Glutamatergic neuron (in vitro differentiated cells): ENCODE results near the gene ZNF552. TPM values are rescaled to one million over a fixed set of nuclear protein-coding genes. Genes with fewer than 3 reads are reported as not detected.
"Not testable (repeated sequence)": the region's sequence is repeated elsewhere in the genome, so short reads cannot be mapped to it uniquely, and the experiment has no call there.

ENCODE experiments used
- DNase-seq: peaks from one replicate; pipeline ENCODE4 v3.0.0; 2022
- H3K27ac Mint-ChIP-seq: one replicate; pipeline ENCODE4 v1.8.0; 2020; ENCODE audit warnings: mild to moderate bottlenecking, mixed read lengths, inconsistent platforms; ENCODE audit not compliant: unreplicated experiment
- H3K27me3 Mint-ChIP-seq: one replicate; pipeline ENCODE4 v1.8.0; 2020; ENCODE audit warnings: mild to moderate bottlenecking, moderate library complexity, mixed read lengths, inconsistent platforms; ENCODE audit not compliant: unreplicated experiment
- H3K36me3 Mint-ChIP-seq: one replicate; pipeline ENCODE4 v1.8.0; 2020; ENCODE audit warnings: mild to moderate bottlenecking, mixed read lengths, inconsistent platforms; ENCODE audit not compliant: unreplicated experiment
- H3K4me1 Mint-ChIP-seq: one replicate; pipeline ENCODE4 v1.8.0; 2020; ENCODE audit warnings: mild to moderate bottlenecking, low read depth, mixed read lengths, inconsistent platforms; ENCODE audit not compliant: unreplicated experiment
- H3K4me3 Mint-ChIP-seq: one replicate; pipeline ENCODE4 v1.8.0; 2020; ENCODE audit warnings: mild to moderate bottlenecking, mixed read lengths, inconsistent platforms; ENCODE audit not compliant: unreplicated experiment
- H3K9me3 Mint-ChIP-seq: one replicate; pipeline ENCODE4 v1.8.0; 2020; ENCODE audit warnings: mild to moderate bottlenecking, moderate library complexity, mixed read lengths, inconsistent platforms; ENCODE audit not compliant: unreplicated experiment
- total RNA-seq: library from RNA; stranded (reverse); fragmentation: NEBNext Ultra II Directional; extraction: Animal tissue kit (Norgen Biotek cat#: 25700); gene quantifications from one replicate; pipeline ENCODE4 v1.2.1, GENCODE V29; 2021; ENCODE audit not compliant: unreplicated experiment
- TF ChIP-seq, protein P1 (sequence below): fragments of 200-600 bp; sonication (generic); IDR thresholded peaks from one replicate; pipeline ENCODE4 v1.5.0; 2021; ENCODE audit not compliant: partially characterized antibody, unreplicated experiment

The ZNF552 gene
- total RNA-seq, 1 donor from 2014 or later = 14.9 TPM

DNA sequence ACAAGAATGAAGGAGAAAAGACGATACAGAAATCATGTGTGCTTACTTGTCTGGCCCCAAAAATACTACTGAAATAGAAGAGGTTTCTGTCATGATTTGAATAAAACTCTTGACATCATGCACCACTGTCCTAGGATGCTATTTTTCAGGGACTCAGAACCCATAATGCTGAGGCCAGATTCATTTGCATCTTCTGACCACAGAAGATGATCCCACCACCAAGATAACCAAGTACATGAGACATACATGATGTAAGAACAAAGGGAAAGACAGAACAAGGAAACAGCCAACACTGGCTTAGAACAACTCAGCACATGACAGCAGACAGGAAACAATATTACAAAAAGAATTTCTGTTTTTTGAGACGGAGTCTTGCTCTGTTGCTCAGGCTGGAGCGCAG, 2.5 kb downstream of the ZNF552 start:
- Mint-ChIP-seq H3K36me3 (no peaks in the 10 kb centered on the region), H3K27me3 (peaks cover 5% of the 10 kb centered on the region), H3K9me3 (peaks cover 1% of the 10 kb centered on the region), H3K4me1 (peaks cover 8% of the 10 kb centered on the region), H3K4me3 (no peak overlapping the region), H3K27ac (no peak overlapping the region)
- TF ChIP-seq, protein P1, sequence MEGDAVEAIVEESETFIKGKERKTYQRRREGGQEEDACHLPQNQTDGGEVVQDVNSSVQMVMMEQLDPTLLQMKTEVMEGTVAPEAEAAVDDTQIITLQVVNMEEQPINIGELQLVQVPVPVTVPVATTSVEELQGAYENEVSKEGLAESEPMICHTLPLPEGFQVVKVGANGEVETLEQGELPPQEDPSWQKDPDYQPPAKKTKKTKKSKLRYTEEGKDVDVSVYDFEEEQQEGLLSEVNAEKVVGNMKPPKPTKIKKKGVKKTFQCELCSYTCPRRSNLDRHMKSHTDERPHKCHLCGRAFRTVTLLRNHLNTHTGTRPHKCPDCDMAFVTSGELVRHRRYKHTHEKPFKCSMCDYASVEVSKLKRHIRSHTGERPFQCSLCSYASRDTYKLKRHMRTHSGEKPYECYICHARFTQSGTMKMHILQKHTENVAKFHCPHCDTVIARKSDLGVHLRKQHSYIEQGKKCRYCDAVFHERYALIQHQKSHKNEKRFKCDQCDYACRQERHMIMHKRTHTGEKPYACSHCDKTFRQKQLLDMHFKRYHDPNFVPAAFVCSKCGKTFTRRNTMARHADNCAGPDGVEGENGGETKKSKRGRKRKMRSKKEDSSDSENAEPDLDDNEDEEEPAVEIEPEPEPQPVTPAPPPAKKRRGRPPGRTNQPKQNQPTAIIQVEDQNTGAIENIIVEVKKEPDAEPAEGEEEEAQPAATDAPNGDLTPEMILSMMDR = no peak
- no peak for DNase-seq

DNA sequence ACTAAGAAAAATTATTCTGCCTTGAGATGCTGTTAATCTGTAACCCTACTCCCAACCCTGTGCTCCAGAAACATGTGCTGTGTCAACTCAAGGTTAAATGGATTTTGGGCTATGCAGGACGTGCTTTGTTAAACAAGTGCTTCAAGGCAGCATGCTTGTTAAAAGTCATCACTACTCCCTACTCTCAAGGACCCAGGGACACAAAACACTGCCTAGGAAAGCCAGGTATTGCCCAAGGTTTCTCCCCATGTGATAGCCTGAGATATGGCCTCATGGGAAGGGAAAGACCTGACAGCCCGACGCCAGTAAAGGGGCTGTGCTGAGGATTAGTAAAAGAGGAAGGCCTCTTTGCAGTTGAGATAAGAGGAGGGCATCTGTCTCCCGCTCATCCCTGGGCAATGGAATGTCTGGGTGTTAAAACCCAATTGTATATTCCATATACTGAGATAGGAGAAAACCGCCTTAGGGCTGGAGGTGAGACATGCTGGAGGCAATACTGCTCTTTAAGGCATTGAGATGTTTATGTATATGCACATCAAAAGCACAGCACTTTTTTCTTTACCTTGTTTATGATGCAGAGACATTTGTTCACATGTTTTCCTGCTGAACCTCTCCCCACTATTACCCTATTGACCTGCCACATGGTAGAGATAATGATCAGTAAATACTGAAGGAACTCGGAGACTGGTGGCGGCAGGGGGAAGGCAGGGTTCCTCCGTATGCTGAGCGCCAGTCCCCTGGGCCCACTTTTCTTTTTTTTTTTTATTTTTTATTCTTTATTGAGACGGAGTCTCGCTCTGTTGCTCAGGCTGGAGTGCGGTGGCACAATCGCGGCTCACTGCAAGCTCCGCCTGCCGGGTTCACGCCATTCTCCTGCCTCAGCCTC, 4.1 kb downstream of the ZNF552 start:
- not testable (repeated sequence) for H3K4me3 Mint-ChIP-seq, H3K9me3 Mint-ChIP-seq, DNase-seq, H3K27me3 Mint-ChIP-seq, H3K4me1 Mint-ChIP-seq, H3K27ac Mint-ChIP-seq, H3K36me3 Mint-ChIP-seq

DNA sequence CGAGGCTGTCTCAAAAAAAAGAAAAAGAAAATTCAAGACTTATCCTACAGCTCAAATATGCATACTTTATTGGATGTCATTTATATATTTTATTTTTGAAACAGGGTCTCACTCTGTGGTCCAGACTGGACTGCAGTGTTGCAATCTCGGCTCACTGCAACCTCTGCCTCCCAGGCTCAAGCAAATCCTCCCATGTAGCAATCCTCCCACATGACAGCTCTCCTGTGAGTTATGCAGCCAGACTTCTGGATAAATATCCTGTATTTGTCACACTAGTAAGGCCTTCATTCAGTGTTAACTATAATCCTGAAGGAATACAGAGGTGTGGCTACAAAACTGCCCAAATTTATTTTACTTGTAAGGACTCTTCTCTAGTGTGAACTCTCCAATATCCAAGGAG, 7.2 kb downstream of the ZNF552 start:
- TF ChIP-seq, protein P1 = no peak
- no peak for DNase-seq
- Mint-ChIP-seq H3K4me1 (peaks cover 15% of the 10 kb centered on the region), H3K4me3 (no peak overlapping the region), H3K36me3 (no peaks in the 10 kb centered on the region), H3K27me3 (peaks cover 4% of the 10 kb centered on the region), H3K9me3 (peaks cover 4% of the 10 kb centered on the region), H3K27ac (no peak overlapping the region)

DNA sequence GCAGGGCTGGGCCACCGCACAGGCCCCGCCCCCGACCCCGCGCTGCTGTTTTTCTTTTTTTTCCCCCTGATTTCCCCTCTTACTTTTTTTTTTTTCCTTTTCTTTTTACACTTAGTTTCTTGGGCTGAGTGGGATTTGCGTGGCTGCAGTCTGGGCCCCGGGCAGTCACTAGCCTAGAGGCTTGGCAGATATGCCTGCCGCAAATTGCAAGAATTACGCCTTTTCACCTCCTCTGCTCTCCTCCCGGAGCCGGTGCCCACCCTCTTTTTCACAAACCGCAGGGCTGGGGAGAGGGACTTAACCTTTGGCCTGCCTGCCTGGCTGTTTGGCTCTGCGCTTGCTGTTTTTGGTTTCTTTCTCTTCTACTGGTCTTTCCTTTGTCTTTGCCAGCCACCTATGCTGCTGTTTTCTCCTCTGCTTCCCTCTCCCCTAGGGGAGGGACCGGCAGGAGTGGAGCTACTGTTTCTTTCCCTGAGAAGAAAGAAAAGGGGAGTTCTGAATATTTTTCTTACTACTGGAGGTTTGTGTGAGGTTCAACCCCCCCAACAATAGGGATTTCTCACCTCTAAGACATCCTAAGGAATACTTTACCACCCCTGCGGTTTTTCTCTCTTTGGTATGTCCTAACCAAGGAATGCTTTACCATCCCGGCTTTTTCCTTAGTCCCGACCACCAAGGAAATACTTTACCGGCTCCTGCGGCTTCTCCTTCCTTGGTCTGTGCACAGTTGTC, 11.0 kb downstream of the ZNF552 start:
- TF ChIP-seq, protein P1 = no peak
- H3K4me3 Mint-ChIP-seq = peak overlapping the region; percentile 99
- H3K27me3 Mint-ChIP-seq = peaks cover 3% of the 10 kb centered on the region
- H3K36me3 Mint-ChIP-seq = no peaks in the 10 kb centered on the region
- H3K4me1 Mint-ChIP-seq = peaks cover 18% of the 10 kb centered on the region
- peaks cover 4% of the 10 kb centered on the region for H3K9me3 Mint-ChIP-seq
- peak overlapping the region; percentile 99 for H3K27ac Mint-ChIP-seq
- peak; percentile 41 for DNase-seq

DNA sequence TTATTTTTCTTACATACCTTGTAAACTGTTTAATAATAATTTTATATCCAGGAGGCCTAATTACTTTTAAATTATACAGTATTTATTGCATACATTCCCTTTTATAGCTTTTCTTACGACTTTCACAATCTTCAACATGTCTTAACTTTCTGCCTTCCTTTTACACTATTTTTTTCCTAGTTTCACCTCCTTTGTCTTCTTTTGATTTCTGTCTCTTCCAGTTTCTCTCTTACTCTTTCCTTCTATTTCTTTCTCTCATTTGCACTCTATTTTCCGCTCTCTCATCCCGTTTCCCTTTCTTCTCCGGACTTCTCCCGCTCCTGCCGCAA, 11.5 kb downstream of the ZNF552 start:
- no peak for DNase-seq
- Mint-ChIP-seq H3K9me3 (peaks cover 4% of the 10 kb centered on the region), H3K36me3 (no peaks in the 10 kb centered on the region), H3K4me1 (peaks cover 18% of the 10 kb centered on the region), H3K4me3 (peak overlapping the region; percentile 99), H3K27ac (peak overlapping the region; percentile 99), H3K27me3 (peaks cover 3% of the 10 kb centered on the region)
- TF ChIP-seq, protein P1 = no peak
